ENCODE results near the gene KCNC4. TPM values are rescaled to one million over a fixed set of nuclear protein-coding genes. Genes with fewer than 3 reads are reported as not detected.

KCNC4 gene
- total RNA-seq, 2 donors from 2014 or later, result 4.7 to 23.9 TPM

DNA sequence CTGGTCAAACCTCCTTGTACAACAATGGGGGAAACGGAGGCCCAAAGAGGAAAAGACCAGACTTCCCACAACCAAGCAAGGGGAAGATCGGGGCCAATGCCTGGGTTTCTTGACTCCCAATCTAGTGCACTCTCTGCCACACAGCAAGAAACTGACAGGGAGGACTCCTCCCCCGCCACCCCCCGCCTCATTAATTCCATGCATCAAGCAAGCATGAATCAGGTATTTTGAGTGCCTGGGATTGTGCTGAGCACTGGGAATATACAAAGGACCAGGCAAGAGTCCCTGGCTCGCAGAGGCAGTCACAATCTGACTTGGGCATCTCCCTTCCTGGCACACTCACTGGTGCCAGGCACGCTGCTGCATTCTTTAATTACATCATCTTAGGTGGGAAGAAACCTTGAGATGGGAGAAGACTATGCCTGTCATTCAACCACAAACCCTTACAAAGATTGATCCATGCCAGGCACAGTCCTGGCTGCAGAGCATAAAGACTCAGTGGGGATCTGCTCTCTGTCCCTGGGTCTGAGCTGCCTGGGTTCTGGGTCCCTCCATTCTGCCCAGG lies 4.4 kb upstream of the KCNC4 start:
- no peak for TF ChIP-seq POLR2A (IDR thresholded peaks at IDR 0.05)
- no peak for TF ChIP-seq POLR2AphosphoS5 (IDR thresholded peaks at IDR 0.05)
- TF ChIP-seq, protein P1, sequence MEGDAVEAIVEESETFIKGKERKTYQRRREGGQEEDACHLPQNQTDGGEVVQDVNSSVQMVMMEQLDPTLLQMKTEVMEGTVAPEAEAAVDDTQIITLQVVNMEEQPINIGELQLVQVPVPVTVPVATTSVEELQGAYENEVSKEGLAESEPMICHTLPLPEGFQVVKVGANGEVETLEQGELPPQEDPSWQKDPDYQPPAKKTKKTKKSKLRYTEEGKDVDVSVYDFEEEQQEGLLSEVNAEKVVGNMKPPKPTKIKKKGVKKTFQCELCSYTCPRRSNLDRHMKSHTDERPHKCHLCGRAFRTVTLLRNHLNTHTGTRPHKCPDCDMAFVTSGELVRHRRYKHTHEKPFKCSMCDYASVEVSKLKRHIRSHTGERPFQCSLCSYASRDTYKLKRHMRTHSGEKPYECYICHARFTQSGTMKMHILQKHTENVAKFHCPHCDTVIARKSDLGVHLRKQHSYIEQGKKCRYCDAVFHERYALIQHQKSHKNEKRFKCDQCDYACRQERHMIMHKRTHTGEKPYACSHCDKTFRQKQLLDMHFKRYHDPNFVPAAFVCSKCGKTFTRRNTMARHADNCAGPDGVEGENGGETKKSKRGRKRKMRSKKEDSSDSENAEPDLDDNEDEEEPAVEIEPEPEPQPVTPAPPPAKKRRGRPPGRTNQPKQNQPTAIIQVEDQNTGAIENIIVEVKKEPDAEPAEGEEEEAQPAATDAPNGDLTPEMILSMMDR (IDR thresholded peaks at IDR 0.05), result no peak
- Histone ChIP-seq H3K27me3 (replicated peaks; ENCODE audit: insufficient read depth) (no peaks in the 10 kb centered on the region), H3K9me3 (no peaks in the 10 kb centered on the region), H3K4me3 (no peak overlapping the region), H3K4me1 (replicated peaks) (peaks cover 2% of the 10 kb centered on the region), H3K27ac (no peak overlapping the region), H3K36me3 (no peaks in the 10 kb centered on the region)
- DNase-seq (ENCODE audit: low spot score), result no peak
- 72% methylated on average over 6 of the region's 6 CpGs for WGBS
- intact Hi-C loops (cut with DNase I), result no loop called here

DNA sequence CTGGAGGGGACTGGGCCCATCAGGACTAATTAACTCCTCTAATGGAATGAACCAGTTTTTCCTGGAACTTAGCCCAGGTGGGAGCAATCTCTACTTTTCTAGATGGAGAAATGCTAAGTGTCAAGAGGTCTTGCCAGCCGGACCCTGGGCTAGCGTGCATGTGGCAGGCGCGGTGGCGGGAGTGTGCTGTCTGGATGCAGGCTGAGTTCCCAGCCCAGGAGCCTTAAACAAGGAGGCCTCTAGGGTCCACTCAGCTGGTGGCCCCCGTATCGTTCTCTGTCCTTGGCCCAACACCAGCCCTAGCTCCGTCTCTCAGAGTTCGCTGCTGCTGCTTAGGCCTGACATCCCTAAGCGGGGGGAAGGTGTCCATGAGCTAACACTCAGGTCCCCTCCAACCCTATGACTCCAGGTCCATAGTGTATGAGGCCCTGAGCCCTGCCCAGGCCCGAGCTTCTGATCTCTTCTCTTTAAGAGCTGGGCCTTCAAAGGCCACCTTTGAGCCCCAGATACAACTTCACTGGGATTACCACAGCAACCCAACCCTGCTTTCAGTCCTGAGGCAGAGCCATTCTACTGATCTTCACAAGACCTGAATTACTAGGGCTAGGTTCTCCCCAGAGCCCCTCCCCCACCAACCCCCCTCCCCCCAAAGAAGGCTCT lies 3.7 kb upstream of the KCNC4 start:
- no peaks in the 10 kb centered on the region for H3K9me3 ChIP-seq
- TF ChIP-seq, protein P1 (IDR thresholded peaks at IDR 0.05), result no peak
- TF ChIP-seq POLR2A (IDR thresholded peaks at IDR 0.05) (no peak), POLR2AphosphoS5 (IDR thresholded peaks at IDR 0.05) (no peak)
- H3K4me1 ChIP-seq (replicated peaks), result peaks cover 2% of the 10 kb centered on the region
- H3K36me3 ChIP-seq, result no peaks in the 10 kb centered on the region
- no peak for DNase-seq (ENCODE audit: low spot score)
- no peak overlapping the region for H3K27ac ChIP-seq
- H3K27me3 ChIP-seq (replicated peaks; ENCODE audit: insufficient read depth), result no peaks in the 10 kb centered on the region
- H3K4me3 ChIP-seq, result no peak overlapping the region
- intact Hi-C loops (cut with DNase I), result no loop called here
- 88% methylated on average over 11 of the region's 11 CpGs for WGBS

DNA sequence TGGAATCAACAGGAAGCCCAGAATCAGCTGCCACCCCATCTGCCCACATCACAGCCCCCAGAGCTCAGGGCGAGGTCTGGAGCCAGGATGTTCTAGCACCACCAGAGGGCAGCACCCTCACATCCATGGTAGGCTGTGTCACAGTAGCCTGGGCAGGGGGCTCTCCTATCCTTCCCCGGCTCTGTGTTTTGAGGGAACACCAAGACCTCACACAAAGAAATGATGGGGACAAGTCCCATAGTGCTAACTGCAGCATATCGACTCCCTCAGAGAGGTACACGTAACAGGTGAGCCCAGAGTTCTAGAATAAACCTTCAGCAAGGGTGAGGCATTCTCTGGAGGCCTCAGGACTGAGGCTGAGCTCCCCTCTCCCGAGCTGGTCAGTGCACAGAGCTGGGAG lies 2.3 kb upstream of the KCNC4 start:
- H3K4me3 ChIP-seq, result no peak overlapping the region
- H3K9me3 ChIP-seq, result no peaks in the 10 kb centered on the region
- no peak overlapping the region for H3K27ac ChIP-seq
- peak; percentile 35 for TF ChIP-seq POLR2AphosphoS5 (IDR thresholded peaks at IDR 0.05)
- TF ChIP-seq, protein P1 (IDR thresholded peaks at IDR 0.05), result peak; percentile 67 to 92 (median 88)
- TF ChIP-seq POLR2A (IDR thresholded peaks at IDR 0.05), result no peak
- intact Hi-C loops (cut with DNase I), result loop anchor here (2.0 kb wide), 1 partner anchor 245 kb away; no protein-coding TSS in a partner anchor
- H3K27me3 ChIP-seq (replicated peaks; ENCODE audit: insufficient read depth), result no peaks in the 10 kb centered on the region
- peaks cover 2% of the 10 kb centered on the region for H3K4me1 ChIP-seq (replicated peaks)
- WGBS, result 27% methylated on average over 5 of the region's 5 CpGs
- no peaks in the 10 kb centered on the region for H3K36me3 ChIP-seq
- peak; percentile 54 for DNase-seq (ENCODE audit: low spot score)

DNA sequence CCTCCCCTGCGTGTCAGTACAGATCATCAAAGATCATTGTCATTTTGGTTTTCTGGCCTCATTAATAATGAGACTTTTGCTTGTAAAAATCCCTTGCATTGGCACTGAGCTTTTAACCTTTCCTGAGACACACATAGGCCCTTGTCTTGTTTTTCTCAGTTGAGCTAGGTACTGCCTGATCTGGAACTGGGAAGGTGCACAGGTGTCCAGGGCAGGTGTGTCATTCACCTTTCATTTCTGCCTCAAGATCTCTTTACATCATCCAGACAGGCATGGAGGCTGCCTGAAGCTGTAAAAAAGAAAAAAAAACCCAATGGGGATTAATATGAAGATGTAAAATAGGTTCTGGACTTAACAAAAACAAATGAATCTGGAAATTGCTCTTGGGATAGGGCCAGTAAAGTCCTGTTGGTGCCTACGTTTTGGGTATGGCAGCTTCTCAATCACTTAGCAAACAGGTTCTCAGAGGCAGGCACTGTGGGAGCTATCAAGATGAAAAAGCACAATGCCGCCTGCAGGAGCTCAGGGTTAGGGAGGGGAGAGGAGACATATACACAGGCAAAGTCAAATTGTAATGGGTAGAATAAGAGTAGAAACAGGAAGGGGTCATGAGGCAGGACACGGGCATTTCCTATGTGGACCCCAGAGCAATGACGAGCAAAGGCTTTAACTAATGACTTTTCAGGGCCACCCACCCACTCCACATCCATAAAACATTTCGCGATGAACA lies 1.0 kb upstream of the KCNC4 start:
- peak overlapping the region; percentile 55 to 64 for H3K4me3 ChIP-seq
- H3K27me3 ChIP-seq (replicated peaks; ENCODE audit: insufficient read depth), result no peaks in the 10 kb centered on the region
- H3K9me3 ChIP-seq, result no peaks in the 10 kb centered on the region
- H3K4me1 ChIP-seq (replicated peaks), result peaks cover under 1% of the 10 kb centered on the region
- intact Hi-C loops (cut with DNase I), result loop anchor here (1.0 to 2.0 kb wide), 2 partner anchors 103 to 244 kb away; no protein-coding TSS in a partner anchor
- no peaks in the 10 kb centered on the region for H3K36me3 ChIP-seq
- peak overlapping the region; percentile 74 to 75 for H3K27ac ChIP-seq
- 47% methylated on average over 7 of the region's 7 CpGs for WGBS
- DNase-seq (ENCODE audit: low spot score), result no peak
- TF ChIP-seq, protein P1 (IDR thresholded peaks at IDR 0.05), result no peak
- no peak for TF ChIP-seq POLR2A (IDR thresholded peaks at IDR 0.05)
- TF ChIP-seq POLR2AphosphoS5 (IDR thresholded peaks at IDR 0.05), result no peak
